Measurements from ENCODE around the gene SELENOO.

SELENOO gene

DNA sequence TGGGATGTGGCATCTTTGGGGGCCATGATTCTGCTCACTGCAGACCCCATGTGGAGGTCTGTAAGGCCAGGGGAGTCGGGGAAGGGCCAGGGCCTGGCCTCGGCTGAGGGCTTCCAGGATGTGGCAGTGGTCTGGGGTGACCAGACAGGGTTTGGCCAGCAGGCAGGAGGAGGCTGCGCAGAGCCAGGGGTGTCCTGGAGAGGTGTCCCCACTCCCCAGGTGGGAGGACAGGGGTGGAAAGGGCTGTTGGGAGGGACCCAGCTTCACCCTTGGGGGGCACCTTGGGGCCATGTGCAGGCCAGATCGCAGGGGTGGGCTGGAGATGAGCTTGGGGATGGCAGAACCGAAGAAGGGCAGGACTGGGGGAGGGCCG, 26.8 kb upstream of the SELENOO start:
- H3K27me3 ChIP-seq (ENCODE audit: control insufficient read depth, insufficient read depth, low read length) = no peaks in the 10 kb centered on the region
- no peak overlapping the region for H2AFZ ChIP-seq
- H3K4me2 ChIP-seq (ENCODE audit: low read length) = no peak overlapping the region
- no peaks in the 10 kb centered on the region for H3K4me1 ChIP-seq
- H3K27ac ChIP-seq = no peak overlapping the region
- TF ChIP-seq, protein P1, sequence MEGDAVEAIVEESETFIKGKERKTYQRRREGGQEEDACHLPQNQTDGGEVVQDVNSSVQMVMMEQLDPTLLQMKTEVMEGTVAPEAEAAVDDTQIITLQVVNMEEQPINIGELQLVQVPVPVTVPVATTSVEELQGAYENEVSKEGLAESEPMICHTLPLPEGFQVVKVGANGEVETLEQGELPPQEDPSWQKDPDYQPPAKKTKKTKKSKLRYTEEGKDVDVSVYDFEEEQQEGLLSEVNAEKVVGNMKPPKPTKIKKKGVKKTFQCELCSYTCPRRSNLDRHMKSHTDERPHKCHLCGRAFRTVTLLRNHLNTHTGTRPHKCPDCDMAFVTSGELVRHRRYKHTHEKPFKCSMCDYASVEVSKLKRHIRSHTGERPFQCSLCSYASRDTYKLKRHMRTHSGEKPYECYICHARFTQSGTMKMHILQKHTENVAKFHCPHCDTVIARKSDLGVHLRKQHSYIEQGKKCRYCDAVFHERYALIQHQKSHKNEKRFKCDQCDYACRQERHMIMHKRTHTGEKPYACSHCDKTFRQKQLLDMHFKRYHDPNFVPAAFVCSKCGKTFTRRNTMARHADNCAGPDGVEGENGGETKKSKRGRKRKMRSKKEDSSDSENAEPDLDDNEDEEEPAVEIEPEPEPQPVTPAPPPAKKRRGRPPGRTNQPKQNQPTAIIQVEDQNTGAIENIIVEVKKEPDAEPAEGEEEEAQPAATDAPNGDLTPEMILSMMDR (IDR thresholded peaks at IDR 0.05) = no peak
- H3K9ac ChIP-seq = no peak overlapping the region
- H3K4me3 ChIP-seq (ENCODE audit: low read depth, low read length) = no peak overlapping the region
- H3K79me2 ChIP-seq = no peaks in the 10 kb centered on the region
- no peaks in the 10 kb centered on the region for H3K36me3 ChIP-seq (ENCODE audit: control insufficient read depth, insufficient read depth, low read length)
- no peaks in the 10 kb centered on the region for H3K9me3 ChIP-seq (ENCODE audit: control insufficient read depth, low read length)

DNA sequence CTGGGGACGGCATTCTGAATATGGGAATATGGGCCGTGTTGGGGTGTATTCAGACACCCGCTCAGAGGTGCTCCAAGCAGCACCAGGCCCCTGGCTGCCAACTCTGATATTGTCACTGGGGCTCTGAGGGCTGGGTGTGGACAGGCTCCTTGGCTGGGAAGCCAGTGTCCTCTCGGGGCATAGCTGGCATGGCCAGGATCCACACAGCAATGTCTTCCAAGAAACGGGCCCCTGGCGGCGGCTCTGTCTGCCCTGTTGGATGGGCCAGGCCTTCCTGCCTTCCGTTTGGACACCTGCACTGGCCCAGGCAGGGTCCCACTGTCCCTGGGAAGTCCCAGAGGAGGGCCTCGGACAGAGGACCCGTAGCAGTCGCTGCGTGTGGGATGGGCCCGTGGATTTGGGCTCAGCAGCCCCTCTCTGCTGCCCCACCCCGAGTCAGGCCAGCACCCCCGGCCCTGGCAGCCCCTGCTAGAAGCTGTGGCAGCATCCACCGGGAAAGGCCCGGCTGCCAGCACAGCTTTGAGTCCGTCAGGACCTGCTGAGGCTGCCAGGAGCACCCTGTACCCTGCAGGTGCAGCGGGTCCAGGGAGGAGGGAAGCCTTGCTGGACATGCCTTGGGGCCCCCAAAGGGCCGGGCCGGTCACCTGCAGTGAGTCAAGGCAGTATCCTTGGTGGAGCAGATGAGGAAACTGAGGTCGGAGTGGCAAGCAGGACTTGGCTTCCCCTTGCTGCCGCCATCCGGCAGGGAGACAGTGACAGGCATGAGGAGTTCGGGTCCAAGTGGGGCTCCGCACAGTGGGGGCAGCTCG, 26.2 kb upstream of the SELENOO start:
- no peak overlapping the region for H3K27ac ChIP-seq
- no peaks in the 10 kb centered on the region for H3K9me3 ChIP-seq (ENCODE audit: control insufficient read depth, low read length)
- H3K27me3 ChIP-seq (ENCODE audit: control insufficient read depth, insufficient read depth, low read length) = no peaks in the 10 kb centered on the region
- no peak overlapping the region for H3K9ac ChIP-seq
- H3K4me1 ChIP-seq = no peaks in the 10 kb centered on the region
- no peak overlapping the region for H2AFZ ChIP-seq
- no peaks in the 10 kb centered on the region for H3K36me3 ChIP-seq (ENCODE audit: control insufficient read depth, insufficient read depth, low read length)
- no peak overlapping the region for H3K4me3 ChIP-seq (ENCODE audit: low read depth, low read length)
- H3K79me2 ChIP-seq = no peaks in the 10 kb centered on the region
- no peak overlapping the region for H3K4me2 ChIP-seq (ENCODE audit: low read length)
- TF ChIP-seq, protein P1 (IDR thresholded peaks at IDR 0.05) = no peak

DNA sequence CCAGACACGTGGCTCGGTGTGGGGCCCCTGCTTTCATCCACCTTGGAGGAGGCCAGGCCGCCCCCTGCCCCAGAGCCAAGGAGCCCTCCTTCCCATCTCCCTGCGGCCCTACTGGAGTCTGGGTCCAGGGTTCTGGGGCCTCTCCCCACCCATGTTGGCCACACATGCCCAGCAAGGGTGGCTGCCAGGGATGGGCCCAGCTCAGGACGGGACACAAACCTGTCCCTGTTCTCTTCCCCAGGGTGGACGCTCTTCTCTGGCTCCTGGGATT, 25.7 kb upstream of the SELENOO start:
- H3K27ac ChIP-seq = no peak overlapping the region
- no peaks in the 10 kb centered on the region for H3K27me3 ChIP-seq (ENCODE audit: control insufficient read depth, insufficient read depth, low read length)

DNA sequence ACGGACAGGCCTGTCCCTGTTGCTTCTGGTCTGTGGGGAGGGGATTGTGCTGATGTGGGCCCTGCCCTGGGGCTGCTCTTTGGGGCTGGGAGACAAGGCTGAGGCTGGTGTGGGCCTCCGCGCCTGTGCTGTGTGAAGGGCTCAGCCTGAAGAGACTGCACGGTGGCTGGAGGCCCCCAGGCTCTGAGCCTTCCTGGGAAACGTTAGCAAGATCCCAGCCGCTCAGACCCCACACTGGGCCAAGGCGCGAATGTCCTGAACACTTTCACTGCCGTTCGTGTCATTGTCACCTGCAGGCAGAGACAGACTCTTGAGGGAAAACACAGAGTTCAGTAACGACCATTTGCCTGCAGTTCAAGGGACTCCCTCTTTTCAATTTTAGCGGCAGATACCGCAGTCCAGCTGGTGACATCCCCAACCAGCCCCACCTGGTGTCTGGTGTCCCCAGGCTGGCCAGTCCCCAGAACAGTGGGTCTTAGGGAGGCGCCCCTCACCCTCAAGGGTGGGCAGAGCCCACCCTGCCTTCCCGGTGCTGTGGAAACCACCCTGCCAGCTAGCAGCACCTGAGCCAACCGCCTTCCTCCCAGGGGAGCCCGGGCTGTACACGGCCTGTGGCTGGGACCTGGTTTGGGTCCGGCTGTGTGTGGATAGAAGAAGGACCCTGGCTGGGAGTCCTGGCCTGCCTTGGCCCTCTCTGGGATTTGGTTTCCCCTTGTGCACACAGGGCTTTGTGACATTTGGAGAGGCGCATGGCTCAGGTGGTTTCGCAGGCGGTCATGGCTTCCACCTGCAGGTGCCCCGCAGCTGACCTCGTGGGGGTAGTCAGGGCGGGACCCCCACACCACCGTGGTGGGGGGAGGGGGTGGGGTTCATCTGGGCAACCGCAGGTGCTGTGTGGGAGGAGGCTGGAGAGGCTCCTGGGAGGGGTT, 24.6 kb upstream of the SELENOO start:
- no peak overlapping the region for H3K27ac ChIP-seq
- H3K36me3 ChIP-seq (ENCODE audit: control insufficient read depth, insufficient read depth, low read length) = no peaks in the 10 kb centered on the region
- H3K4me3 ChIP-seq (ENCODE audit: low read depth, low read length) = no peak overlapping the region
- TF ChIP-seq, protein P1 (IDR thresholded peaks at IDR 0.05) = no peak
- H3K4me1 ChIP-seq = no peaks in the 10 kb centered on the region
- no peaks in the 10 kb centered on the region for H3K79me2 ChIP-seq
- no peak overlapping the region for H2AFZ ChIP-seq
- H3K9ac ChIP-seq = no peak overlapping the region
- no peaks in the 10 kb centered on the region for H3K27me3 ChIP-seq (ENCODE audit: control insufficient read depth, insufficient read depth, low read length)
- no peaks in the 10 kb centered on the region for H3K9me3 ChIP-seq (ENCODE audit: control insufficient read depth, low read length)
- H3K4me2 ChIP-seq (ENCODE audit: low read length) = no peak overlapping the region

More for the DNA sequence above, 25.7 kb upstream of the SELENOO start:
- H3K4me2 ChIP-seq (ENCODE audit: low read length) = no peak overlapping the region
- no peak overlapping the region for H3K4me3 ChIP-seq (ENCODE audit: low read depth, low read length)
- TF ChIP-seq, protein P1 (IDR thresholded peaks at IDR 0.05) = no peak
- H3K79me2 ChIP-seq = no peaks in the 10 kb centered on the region
- no peaks in the 10 kb centered on the region for H3K9me3 ChIP-seq (ENCODE audit: control insufficient read depth, low read length)
- H2AFZ ChIP-seq = no peak overlapping the region
- no peaks in the 10 kb centered on the region for H3K4me1 ChIP-seq
- no peaks in the 10 kb centered on the region for H3K36me3 ChIP-seq (ENCODE audit: control insufficient read depth, insufficient read depth, low read length)
- no peak overlapping the region for H3K9ac ChIP-seq

Data from parathyroid adenoma (tissue), 2 donors.